ENCODE data around the gene VPS50.

VPS50 gene

DNA sequence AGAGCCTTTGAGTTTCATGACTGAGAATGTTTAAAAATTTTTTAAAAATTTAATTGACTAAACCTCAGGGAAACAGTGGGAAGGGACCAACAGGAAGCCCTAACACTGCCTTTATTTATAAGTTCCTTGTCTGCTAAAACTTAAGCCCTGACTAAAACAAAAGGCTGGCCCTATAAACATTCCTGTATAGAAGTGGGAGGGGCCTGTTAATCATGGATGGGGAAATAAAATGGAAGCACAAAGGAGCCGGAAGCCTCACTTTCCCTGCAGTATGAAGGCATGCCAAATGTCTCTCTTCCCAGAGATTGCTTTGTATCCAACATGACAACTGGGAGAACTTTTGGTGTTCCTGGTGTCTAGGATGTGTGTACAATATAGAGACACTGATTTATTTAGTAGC is 66.0 kb downstream of the VPS50 start:
- TF ChIP-seq, protein P1, sequence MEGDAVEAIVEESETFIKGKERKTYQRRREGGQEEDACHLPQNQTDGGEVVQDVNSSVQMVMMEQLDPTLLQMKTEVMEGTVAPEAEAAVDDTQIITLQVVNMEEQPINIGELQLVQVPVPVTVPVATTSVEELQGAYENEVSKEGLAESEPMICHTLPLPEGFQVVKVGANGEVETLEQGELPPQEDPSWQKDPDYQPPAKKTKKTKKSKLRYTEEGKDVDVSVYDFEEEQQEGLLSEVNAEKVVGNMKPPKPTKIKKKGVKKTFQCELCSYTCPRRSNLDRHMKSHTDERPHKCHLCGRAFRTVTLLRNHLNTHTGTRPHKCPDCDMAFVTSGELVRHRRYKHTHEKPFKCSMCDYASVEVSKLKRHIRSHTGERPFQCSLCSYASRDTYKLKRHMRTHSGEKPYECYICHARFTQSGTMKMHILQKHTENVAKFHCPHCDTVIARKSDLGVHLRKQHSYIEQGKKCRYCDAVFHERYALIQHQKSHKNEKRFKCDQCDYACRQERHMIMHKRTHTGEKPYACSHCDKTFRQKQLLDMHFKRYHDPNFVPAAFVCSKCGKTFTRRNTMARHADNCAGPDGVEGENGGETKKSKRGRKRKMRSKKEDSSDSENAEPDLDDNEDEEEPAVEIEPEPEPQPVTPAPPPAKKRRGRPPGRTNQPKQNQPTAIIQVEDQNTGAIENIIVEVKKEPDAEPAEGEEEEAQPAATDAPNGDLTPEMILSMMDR (IDR thresholded peaks at IDR 0.05; ENCODE audit: control extremely low read depth, extremely low read depth, low read depth, missing control alignments) = no peak
- POLR2A ChIA-PET = no interaction called here
- CTCF ChIA-PET = no interaction called here
- no peak for DNase-seq (ENCODE audit: extremely low spot score)

- POLR2A ChIA-PET = no interaction called here
- TF ChIP-seq, protein P1 (IDR thresholded peaks at IDR 0.05; ENCODE audit: control extremely low read depth, extremely low read depth, low read depth, missing control alignments) = no peak
- CTCF ChIA-PET = no interaction called here
- DNase-seq (ENCODE audit: extremely low spot score) = no peak
Observed at GRCh38 chr7:93298671-93299070, 66.5 kb downstream of the VPS50 start.

DNA sequence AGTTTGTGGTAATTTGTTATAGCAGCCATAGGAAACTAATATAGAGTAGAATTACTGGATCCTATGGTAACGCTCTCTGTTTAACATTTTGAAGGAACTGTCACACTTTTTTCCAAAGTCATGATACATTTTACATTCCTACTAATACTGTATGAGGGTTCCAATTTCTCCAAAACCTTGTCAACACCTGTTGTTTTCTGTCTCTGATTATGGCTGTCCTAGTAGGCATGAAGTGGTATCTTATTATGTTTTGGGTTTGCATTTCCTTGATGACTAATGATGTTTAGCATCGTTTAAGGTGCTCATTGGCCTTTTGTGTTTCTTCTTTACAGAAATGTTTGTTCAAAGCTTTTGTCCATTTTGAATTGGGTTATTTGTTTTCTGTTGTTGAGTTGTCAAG is 69.6 kb downstream of the VPS50 start:
- no peak for DNase-seq (ENCODE audit: extremely low spot score)
- TF ChIP-seq, protein P1 (IDR thresholded peaks at IDR 0.05; ENCODE audit: control extremely low read depth, extremely low read depth, low read depth, missing control alignments) = no peak
- CTCF ChIA-PET = interaction anchor here (1.5 kb wide), 1 partner anchor 10 kb away, joined by 5 read pairs; no protein-coding TSS in a partner anchor
- POLR2A ChIA-PET = no interaction called here

DNA sequence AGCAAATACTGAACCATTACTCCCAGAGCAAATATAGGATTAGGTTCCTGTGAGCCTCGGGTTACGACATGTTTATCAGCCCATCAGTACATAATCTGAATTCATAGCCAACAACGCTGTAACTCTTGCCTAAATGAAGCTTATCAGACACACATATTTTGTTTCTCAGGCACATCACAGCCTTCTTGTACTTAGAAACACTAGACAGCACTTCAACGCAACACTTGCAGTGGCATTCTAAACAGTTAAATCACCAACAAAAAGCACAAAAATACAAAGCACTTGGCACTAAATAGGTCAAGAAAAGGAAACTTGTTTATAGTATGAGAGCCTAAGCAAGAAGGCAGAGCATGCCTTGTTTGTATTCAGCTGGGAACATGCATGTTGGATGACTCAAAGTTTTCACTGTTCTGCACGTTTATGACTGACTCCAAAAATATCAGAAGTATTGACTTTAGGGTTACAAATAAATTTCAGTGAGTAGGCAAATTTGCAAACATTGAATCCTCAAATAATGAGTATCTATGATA is 75.0 kb downstream of the VPS50 start:
- TF ChIP-seq, protein P1 (IDR thresholded peaks at IDR 0.05; ENCODE audit: control extremely low read depth, extremely low read depth, low read depth, missing control alignments) = no peak
- POLR2A ChIA-PET = no interaction called here
- CTCF ChIA-PET = interaction anchor here (1.7 kb wide), 1 partner anchor 10 kb away, joined by 6 read pairs; no protein-coding TSS in a partner anchor
- no peak for DNase-seq (ENCODE audit: extremely low spot score)

GRCh38 chr7:93307943-93308342 is 75.8 kb downstream of the VPS50 start:
- DNase-seq (ENCODE audit: extremely low spot score) = no peak
- TF ChIP-seq, protein P1 (IDR thresholded peaks at IDR 0.05; ENCODE audit: control extremely low read depth, extremely low read depth, low read depth, missing control alignments) = no peak
- ChIA-PET CTCF (interaction anchor here (1.7 kb wide), 1 partner anchor 9 kb away, joined by 6 read pairs; no protein-coding TSS in a partner anchor), POLR2A (no interaction called here)

- CTCF ChIA-PET = no interaction called here
- TF ChIP-seq, protein P1 (IDR thresholded peaks at IDR 0.05; ENCODE audit: control extremely low read depth, extremely low read depth, low read depth, missing control alignments) = no peak
- no peak for DNase-seq (ENCODE audit: extremely low spot score)
- POLR2A ChIA-PET = no interaction called here
Observed at GRCh38 chr7:93310346-93310745, 78.2 kb downstream of the VPS50 start.

All from GM10248 (cell line).